Measurements from ENCODE around the gene C1orf105. TPM values are rescaled to one million over a fixed set of nuclear protein-coding genes. Genes with fewer than 3 reads are reported as not detected.

Gene C1orf105
- total and polyA plus RNA-seq, 4 donors = 0.16 TPM; not detected in 3

GRCh38 chr1:172377565-172377964, 42.9 kb upstream of the C1orf105 start (continued):
- TF ChIP-seq REST (IDR thresholded peaks at IDR 0.05) = no peak

GRCh38 chr1:172378109-172378760, 42.2 kb upstream of the C1orf105 start:
- WGBS = 93% methylated on average over 1 of the region's 1 CpG
- DNase-seq (ENCODE audit: low spot score) = no peak
- H3K9ac ChIP-seq (ENCODE audit: low read depth in 1 of 2, low read length in 2 of 2) = no peak overlapping the region
- no peak overlapping the region for H3K4me3 ChIP-seq (ENCODE audit: low read depth in 1 of 3, low read length in 3 of 3)
- H3K4me1 ChIP-seq (ENCODE audit: control insufficient read depth in 4 of 4, insufficient read depth in 4 of 4, low read length in 3 of 4) = no peaks in the 10 kb centered on the region
- H3K27me3 ChIP-seq (ENCODE audit: control insufficient read depth in 4 of 4, insufficient read depth in 4 of 4, low read length in 3 of 4) = no peaks in the 10 kb centered on the region
- no peak for TF ChIP-seq HNF4A (conservative IDR thresholded peaks at IDR 0.05)
- no peak for TF ChIP-seq CTCF (IDR thresholded peaks at IDR 0.05; ENCODE audit: low read depth, low read length, missing input control)
- no peak for TF ChIP-seq EGR1 (IDR thresholded peaks at IDR 0.05; ENCODE audit: low read depth in 2 of 2)
- TF ChIP-seq MAX (IDR thresholded peaks at IDR 0.05) = no peak
- TF ChIP-seq RAD21 (IDR thresholded peaks at IDR 0.05) = no peak
- H3K27ac ChIP-seq (ENCODE audit: low read depth in 1 of 2, low read length in 2 of 2) = no peak overlapping the region
- H3K9me3 ChIP-seq (ENCODE audit: control insufficient read depth in 4 of 4, low read length in 3 of 4) = no peaks in the 10 kb centered on the region
- H3K36me3 ChIP-seq (ENCODE audit: control insufficient read depth in 4 of 4, insufficient read depth in 3 of 4, low read depth in 1 of 4, low read length in 3 of 4) = no peaks in the 10 kb centered on the region

- no peak for DNase-seq (ENCODE audit: low spot score)
- H3K9ac ChIP-seq (ENCODE audit: low read depth in 1 of 2, low read length in 2 of 2) = peak overlapping the region in 1 of 2 donors; percentile 28
- 61% methylated on average over 6 of the region's 6 CpGs for WGBS
- no peaks in the 10 kb centered on the region for H3K27me3 ChIP-seq (ENCODE audit: control insufficient read depth in 4 of 4, insufficient read depth in 4 of 4, low read length in 3 of 4)
- no peaks in the 10 kb centered on the region for H3K36me3 ChIP-seq (ENCODE audit: control insufficient read depth in 4 of 4, insufficient read depth in 3 of 4, low read depth in 1 of 4, low read length in 3 of 4)
- H3K27ac ChIP-seq (ENCODE audit: low read depth in 1 of 2, low read length in 2 of 2) = peak overlapping the region in 1 of 2 donors; percentile 10
- no peaks in the 10 kb centered on the region for H3K9me3 ChIP-seq (ENCODE audit: control insufficient read depth in 4 of 4, low read length in 3 of 4)
- H3K4me1 ChIP-seq (ENCODE audit: control insufficient read depth in 4 of 4, insufficient read depth in 4 of 4, low read length in 3 of 4) = no peaks in the 10 kb centered on the region
- no peak overlapping the region for H3K4me3 ChIP-seq (ENCODE audit: low read depth in 1 of 3, low read length in 3 of 3)
- no peak for TF ChIP-seq JUND (IDR thresholded peaks at IDR 0.05)
- no peak for TF ChIP-seq FOXA2 (IDR thresholded peaks at IDR 0.05)
- TF ChIP-seq GABPA (IDR thresholded peaks at IDR 0.05 in 1 of 2, conservative IDR thresholded peaks at IDR 0.05 in 1 of 2) = no peak
- TF ChIP-seq MAX (IDR thresholded peaks at IDR 0.05) = no peak
- TF ChIP-seq YY1 (IDR thresholded peaks at IDR 0.05) = no peak
- no peak for TF ChIP-seq EGR1 (IDR thresholded peaks at IDR 0.05; ENCODE audit: low read depth in 2 of 2)
- TF ChIP-seq FOXA1 (IDR thresholded peaks at IDR 0.05) = no peak
- TF ChIP-seq SP1 (IDR thresholded peaks at IDR 0.05) = no peak
- TF ChIP-seq RAD21 (IDR thresholded peaks at IDR 0.05) = no peak
- TF ChIP-seq CTCF (IDR thresholded peaks at IDR 0.05; ENCODE audit: low read depth, low read length, missing input control) = no peak
- TF ChIP-seq NR2F2 (IDR thresholded peaks at IDR 0.05) = no peak
- no peak for TF ChIP-seq HNF4A (conservative IDR thresholded peaks at IDR 0.05)
- no peak for TF ChIP-seq REST (IDR thresholded peaks at IDR 0.05)
- TF ChIP-seq HNF4G (IDR thresholded peaks at IDR 0.05) = no peak
Measured at GRCh38 chr1:172380441-172381244, 39.8 kb upstream of the C1orf105 start.
